Activated naive CD4-positive, alpha-beta T cell treated with Interleukin-2 at 50 U/mL for 16 hours (primary cell): ENCODE data around the gene OXGR1.
A peak's percentile ranks its signal among the peaks of the same experiment; 100 is the strongest.
"Not testable (repeated sequence)": the region's sequence is repeated elsewhere in the genome, so short reads cannot be mapped to it uniquely, and the experiment has no call there.

Experiments
- DNase-seq: peaks from one replicate; pipeline ENCODE4 v3.0.0-alpha.2; 2020

OXGR1 gene

DNA sequence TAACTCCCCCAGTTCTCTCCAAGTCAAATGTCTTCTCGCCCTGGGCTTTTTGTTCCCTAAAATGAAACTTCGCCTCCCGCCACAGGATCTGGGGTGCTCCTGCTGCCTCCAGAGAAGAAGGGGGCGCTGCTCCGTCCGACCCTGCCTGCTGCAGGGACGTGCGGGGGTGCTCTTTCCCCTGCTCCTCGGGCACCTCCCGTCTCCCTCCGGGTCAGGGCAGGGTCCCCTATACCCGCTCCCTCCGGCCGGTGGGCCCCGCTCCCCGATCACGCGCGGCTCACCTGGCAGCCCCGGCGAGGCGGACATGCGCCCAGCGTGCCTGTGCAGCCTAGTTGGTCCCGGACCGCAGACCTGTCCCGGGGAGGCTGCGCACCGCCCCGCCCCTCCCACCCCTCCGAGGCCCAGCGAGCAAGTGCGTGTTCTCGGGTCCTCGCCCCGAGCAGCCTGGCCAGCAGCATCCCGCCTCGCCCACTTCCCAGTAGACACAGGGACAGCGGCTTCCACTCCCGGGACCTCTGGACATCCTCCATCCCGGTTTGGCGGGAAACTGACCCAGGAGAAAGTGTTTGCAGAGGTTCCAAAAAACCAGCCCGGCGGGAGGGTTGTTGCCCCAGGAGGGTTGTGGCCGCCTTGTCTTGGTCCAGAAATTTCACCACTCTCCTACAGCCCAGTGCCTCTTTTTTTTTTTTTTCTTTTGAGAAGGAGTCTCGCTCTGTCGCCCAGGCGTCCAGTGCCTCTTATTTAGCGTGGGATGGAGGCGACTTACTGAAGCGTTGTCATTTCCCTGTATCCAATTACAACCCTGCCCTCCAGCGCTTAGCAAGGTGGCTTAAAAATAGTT is at the start of gene OXGR1:
Gene OXGR1, minus strand, starts transcription at position 460 of the 841 bp plus-strand sequence. CDS start 6,717 bp downstream, outside the sequence.
- DNase-seq, result no peak

- no peak for DNase-seq
Measured at GRCh38 chr13:97043302-97043701, 49.0 kb upstream of the OXGR1 start.

- DNase-seq, result no peak
Measured at GRCh38 chr13:97030705-97031452, 36.6 kb upstream of the OXGR1 start.

DNA sequence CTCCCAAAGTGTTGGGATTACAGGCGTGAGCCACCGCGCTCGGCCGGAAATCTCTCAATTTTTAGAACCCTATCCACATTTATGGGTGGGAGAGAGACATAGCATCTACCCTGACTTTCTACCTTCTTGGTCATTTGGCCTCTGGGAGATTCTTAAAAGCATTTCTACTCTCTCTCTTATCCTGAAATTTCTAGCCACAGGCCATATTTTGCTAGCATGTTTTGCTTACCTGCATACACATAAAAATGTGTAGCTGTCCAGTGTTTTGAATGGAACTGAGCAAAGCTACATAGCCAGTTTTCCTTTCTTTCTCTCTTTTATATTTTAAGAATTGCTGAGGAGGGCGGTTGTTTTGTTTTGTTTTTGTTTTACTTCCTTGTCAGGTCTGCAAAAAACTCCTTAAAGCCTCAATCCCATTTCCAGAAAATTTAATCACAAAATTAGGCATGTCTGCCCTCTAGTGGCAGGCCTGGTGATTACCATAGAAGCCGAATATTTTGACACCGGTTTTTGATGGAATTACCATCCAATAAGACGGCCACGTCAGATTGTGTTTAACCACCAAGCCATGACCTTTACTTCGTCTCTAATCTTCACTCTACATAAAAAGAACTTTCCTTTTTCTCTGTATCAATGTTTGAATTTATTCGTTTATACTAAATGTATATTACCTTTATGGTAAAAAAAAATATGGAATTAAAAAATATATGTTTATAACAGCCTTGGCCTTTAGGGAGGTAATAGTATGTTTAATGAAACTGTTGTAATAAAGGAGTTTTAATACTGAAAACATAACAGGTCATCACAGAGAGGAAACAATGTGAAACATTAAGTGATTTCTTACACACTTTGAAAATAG is 34.4 kb upstream of the OXGR1 start:
- peak; percentile 43 for DNase-seq

DNA sequence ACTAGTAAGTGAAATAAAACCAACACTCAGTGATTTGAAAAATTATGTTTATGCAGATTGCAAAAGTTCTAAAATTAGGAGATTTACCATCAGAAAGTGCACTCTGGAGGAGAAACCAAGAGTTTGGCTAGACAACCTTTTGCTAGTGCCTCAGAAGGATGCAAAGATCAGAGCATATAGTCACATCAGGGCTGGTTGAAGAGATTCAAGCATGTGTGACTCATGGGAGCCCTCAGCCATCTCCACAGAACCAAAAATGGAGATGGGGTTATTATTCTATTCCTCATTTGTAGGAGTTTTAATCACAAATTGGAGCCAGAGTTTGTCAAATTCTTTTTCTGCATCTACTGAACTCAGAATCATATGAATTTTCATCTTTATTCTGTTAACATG is 32.9 kb upstream of the OXGR1 start:
- no peak for DNase-seq

DNA sequence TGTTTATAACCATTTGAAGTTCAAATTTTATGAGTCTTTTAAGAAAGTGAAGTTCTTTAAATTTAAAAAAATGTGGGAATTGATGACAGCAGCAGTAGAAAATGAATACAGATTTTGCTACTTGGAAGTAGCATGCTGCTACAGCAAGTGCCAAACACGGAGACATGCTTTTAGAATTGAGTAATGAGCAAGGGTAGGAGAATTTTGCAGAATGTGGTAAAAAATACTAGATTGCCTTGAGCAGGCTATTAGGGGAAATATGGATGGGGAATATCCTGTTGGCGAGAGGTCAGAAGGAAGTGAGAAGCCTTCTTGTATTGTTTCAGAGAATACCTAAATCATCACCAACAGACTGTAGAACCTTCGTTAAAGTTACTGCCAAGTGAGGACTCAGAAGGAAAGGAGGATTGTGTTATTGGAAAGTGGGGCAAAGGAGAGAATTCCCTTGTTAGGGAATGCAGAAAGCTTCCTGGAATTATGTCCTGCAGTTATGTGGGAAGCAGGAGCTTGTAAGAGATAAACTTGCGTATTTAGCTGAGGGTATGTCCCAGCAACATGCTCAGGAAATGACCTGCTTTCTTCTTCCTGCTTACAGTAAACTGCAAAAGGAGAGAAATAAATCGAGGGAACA is 32.4 kb upstream of the OXGR1 start:
- no peak for DNase-seq

DNA sequence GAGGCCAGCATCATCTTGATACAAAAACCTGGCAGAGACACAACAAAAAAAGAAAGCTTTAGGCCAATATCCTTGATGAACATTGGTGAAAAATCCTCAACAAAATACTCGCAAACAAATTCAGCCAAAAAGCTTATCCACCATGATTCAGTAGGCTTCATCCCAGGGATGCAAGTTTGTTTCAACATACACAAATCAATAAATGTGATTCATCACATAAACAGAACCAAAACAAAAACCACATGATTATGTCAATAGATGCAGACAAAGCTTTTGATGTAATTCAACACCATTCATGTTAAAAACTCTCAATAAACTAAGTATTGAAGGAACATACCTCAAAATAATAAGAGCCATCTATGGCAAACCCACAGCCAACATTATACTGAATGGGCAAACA is 29.5 kb upstream of the OXGR1 start:
- not testable (repeated sequence) for DNase-seq

DNA sequence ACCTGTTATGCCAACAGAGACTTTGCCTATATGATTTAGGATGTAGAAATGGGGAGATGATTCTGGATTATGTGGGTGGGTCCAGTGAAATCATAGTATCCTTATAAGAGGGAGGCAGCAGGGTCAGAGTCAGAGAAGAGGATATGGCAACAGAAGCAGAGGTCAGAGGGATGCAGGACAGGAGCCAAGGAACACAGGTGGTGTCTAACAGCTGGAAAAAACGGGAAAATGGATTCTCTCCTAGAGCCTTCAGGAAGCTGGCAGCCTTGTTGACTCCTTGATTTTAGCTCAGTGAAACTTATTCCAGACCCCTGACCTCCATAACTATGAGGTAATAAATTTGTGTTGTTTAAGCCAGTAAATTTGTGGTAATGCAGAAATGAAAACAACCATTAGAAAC is 28.8 kb upstream of the OXGR1 start:
- no peak for DNase-seq

DNA sequence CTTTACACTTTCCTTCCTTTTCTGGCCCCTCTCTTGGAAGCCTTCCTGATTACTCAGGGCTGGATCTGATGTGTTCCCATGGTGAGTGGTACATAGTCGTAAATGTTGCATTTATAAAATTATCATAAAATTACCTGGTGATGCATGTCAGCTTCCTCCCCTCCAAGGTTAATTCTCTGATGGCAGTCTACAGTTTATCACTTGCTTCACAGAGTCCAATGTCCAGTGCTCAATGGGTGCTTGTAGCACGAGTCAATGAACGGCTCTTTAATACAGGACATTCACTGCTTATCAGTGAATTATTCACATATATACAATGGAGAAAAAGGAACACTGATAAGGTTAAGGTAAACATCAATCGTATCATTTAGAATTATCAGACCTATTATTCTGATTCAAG is 27.0 kb upstream of the OXGR1 start:
- no peak for DNase-seq

DNA sequence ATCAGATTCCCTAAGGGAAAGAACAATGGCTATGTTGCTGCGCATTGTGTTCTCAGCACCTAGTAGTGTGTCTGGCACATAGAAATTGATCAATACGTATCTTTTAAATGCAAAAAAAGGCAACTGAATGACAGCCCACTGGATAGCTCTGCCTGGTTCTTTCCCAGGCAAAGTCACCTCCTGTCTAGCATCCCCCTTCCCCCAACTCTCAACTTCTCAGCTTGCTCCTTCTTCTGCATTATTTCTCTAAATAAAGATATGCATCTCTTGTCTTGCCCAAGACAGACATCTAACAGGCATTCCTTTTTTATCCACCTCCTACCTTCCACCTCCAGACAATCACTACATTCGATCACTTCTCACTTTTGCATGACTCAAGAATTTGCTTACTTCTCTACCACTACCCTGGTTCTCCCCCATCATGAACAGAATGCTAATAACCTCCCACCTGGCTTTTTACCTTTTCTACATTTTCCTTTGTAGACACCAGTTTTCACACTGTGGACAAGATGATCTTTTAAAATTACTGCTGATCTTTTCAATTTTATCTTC is 26.5 kb upstream of the OXGR1 start:
- DNase-seq, result no peak

DNA sequence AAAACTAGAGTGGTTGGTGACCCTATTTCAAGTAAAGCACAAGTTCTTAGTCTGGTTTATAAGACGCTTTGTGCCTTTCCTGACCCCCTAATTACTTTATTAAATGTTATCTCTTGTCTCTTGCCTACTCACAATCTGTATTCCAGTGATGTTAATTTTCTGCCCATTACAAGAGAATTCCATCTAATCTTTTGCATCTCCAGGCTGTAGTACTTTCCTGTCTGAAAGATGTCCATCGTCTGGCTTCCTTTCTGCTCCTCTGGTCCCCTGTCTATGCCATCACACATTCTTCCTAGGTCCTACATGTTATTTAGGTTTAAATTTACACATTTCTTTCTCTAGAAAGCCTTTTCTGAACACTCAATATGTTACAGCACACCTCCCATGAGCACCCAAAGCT is 25.9 kb upstream of the OXGR1 start:
- no peak for DNase-seq

GRCh38 chr13:97019236-97019635 is 25.0 kb upstream of the OXGR1 start:
- DNase-seq, result no peak

GRCh38 chr13:97018029-97018819 is 23.9 kb upstream of the OXGR1 start:
- DNase-seq, result peak; percentile 31

DNA sequence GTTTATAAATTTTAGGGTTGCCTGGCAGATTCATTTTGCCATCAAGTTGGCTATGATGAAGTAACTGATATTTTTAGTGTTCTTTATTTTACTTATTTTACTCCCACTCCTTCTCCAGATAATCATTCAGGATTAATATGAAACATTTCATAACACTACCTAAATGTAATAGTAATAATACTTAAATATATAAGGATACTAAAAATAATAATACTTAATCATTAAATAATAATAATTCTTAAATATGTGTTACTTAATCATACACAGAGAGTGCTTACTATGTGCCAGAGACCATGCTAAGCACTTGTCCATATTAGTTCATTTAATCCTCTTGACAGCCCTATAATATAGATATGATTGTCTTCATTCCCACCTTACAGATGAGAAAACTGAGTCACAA is 23.0 kb upstream of the OXGR1 start:
- DNase-seq, result no peak

- DNase-seq, result no peak
Measured at GRCh38 chr13:97015661-97016350, 21.5 kb upstream of the OXGR1 start.

DNA sequence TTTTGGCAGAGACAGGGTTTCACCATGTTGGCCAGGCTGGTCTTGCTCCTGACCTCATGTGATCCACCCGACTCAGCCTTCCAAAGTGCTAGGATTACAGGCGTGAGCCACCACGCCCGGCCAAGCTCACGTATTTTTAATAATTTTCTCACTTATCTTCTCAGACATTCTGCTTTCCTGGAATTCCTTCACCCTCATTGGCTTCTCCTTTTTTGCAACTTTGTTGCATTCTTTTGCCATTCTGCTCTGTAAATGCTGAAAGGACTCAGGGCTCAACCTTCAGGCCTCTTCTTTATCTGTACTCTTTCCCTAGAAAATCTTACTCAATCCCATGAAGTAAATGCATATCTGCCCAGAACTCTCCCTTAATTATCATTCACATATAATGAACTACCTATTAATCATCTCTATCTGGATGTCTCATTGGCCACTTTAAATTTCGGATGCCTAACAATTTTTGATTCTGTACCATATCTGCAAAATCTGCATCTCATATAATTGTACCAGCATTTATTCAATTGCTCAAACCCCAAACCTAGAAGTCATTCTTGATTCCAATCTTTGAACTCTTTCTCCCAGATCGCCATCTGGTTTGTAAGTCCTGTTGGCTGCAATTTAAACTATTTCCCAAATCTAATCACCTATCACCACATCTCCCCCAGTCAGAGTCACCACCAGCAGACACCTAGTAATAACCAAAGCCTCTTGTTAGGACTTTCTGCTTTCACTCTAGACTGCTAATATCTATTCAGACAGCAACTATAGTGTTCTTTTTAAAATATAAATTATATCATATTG is 18.2 kb upstream of the OXGR1 start:
- no peak for DNase-seq

DNA sequence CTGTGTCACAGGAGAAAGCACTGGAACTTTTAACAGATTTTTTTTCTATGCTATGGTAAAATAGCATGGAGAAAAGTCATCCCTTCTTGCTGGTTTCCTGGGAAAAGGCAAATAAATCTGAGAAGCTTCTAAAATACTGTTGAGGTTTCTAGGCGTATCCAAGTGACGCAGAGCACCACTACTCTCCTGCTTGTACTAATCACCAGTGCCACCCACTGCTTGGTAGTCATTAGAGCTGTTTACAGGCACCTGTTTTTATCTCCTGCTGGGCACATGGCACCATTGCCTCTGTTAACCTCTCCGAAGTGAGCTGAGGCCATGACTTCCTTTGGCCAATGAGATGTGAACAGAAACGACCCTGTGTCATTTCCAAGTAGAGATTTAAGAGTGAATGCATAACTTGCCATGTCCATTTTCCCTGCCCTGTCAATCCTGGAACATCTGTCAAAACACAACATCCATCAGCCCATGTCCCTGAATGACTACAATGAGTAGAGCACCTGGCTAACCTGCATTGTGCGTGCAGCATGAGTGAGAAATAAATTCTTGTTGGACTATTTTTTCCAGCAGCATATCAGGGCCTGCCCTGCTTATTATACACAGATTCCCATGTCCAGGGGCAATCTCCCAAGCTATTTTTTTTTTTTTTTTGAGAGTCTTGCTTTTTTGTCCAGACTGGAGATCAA is 17.3 kb upstream of the OXGR1 start:
- DNase-seq, result no peak

GRCh38 chr13:97008643-97009042 is 14.4 kb upstream of the OXGR1 start:
- no peak for DNase-seq

DNA sequence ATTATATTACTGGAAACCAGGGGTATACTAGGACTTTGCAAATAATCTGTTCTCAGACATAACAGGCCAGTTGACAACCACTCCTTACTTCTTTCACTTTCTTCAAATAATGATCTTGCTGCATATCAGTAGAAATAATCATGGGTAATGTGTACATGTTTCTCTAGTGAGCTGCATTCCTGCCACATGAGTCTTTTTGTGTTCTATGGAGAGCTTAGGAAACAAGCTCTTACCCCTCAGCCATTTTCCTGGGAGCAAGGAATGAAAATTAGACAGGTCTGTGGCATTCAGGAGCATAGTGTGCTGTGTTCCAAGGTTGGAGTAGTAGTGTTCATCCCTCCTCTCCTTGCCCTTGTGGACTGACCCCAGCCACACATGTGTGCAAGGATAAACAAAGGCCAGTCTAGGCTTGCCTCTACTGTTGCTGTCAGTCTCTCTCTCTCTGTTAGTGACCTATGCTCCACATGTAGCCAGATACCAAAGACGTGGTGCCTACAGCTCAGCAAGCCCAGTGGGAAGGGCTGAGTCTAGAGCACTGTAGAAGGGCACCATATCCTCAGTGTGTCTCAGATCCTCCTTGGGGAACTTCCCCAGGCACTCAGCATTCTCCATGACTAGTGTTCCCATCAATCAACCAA is 11.5 kb upstream of the OXGR1 start:
- DNase-seq, result no peak
